Stimulated activated CD8-positive, alpha-beta memory T cell treated with anti-CD3 and anti-CD28 coated beads, Interleukin-7, amount 100 ng/mL, for 24 hours (primary cell): ENCODE results near the gene KIF22.

Source experiments
- DNase-seq: peaks from one replicate; pipeline ENCODE4 v3.0.0-alpha.2; 2020; ENCODE audit warnings: low read depth

Gene KIF22

GRCh38 chr16:29804020-29804419 lies 13.5 kb downstream of the KIF22 start:
- DNase-seq, result no peak

- DNase-seq, result no peak
These were observed 14.1 kb downstream of the KIF22 start for GRCh38 chr16:29804455-29805231.

DNA sequence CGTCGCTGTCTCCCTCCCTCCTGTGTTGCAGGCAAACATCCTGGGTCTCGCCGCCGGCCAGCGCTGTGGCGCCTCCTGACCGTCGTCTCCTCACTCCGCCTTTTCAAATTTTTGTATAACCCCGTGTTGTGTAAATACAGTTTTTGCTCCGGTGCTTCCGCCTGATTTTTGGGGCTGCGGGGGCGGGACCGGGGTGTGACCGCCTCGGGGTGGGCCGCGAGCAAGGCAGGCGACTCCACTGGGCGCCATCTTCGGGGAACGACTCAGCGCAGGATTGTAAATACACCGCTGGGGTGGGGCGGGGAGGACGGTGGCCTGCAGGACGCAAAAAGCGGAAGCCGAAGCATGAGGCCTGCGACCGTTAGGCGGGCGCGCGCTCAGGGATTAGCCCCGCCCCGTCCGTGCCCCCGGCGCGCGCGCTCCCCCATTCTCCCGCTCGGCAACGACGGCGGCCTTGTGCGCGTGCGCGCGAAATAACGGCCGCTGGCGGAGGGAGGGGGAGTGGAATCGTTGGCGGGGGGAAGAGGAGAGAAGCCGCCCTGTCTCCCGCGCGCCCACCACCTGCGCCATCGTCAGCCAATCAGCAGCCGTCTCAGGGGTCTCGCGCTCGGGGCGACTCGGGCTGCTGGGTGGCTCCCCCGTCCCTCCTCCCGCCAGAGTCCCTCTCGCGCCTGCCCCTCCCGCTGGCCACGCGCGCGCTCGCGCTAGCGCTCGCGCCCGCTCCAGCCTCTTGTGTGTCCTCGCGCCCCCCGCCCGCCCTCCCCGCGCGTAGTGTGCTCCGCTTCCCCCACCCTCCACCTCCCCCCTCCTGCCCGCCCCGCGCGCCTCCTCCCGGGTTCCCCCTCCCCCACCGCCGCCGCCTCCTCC lies 14.9 kb downstream of the KIF22 start:
- DNase-seq, result peak; percentile 92

DNA sequence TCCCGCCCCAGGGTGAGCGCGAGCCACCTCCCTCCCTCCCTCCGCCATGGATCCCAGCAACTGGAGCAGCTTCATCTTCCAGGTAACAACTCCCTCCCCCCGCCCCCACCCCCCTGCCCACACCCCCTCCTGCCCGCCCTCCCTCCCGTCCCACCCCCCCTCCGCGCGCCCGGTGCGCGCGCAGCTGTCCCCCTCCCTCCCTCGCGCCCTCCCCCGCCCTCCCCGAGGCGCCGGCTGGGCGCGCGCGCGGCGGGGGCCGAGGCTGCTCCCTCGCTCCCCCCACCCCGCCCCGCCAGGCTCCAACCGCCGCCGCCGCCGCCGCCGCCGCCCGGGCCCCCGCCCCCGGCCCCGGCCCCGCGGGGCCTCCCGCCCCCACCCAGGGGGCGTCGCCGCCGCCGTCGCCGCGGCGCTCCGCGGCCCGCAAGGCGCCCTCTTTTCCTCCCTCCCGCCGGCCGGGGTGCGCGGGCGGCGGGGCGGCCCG lies 15.6 kb downstream of the KIF22 start, which contains the start of gene MAZ:
Gene MAZ, plus strand, starts transcription at position 431 of the 481 bp plus-strand sequence. CDS start 173 bp downstream, outside the sequence.
- DNase-seq, result no peak

DNA sequence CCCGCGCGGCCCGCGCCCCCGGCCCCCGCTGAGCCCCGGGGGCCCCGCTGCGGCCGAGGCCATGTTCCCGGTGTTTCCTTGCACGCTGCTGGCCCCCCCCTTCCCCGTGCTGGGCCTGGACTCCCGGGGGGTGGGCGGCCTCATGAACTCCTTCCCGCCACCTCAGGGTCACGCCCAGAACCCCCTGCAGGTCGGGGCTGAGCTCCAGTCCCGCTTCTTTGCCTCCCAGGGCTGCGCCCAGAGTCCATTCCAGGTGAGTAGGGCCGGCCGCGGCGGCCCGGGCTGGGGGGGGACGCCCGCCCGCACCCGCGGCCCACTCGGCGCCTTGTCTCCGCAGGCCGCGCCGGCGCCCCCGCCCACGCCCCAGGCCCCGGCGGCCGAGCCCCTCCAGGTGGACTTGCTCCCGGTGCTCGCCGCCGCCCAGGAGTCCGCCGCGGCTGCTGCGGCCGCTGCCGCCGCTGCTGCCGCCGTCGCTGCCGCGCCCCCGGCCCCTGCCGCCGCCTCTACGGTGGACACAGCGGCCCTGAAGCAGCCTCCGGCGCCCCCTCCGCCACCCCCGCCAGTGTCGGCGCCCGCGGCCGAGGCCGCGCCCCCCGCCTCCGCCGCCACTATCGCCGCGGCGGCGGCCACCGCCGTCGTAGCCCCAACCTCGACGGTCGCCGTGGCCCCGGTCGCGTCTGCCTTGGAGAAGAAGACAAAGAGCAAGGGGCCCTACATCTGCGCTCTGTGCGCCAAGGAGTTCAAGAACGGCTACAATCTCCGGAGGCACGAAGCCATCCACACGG lies 16.3 kb downstream of the KIF22 start:
- no peak for DNase-seq

DNA sequence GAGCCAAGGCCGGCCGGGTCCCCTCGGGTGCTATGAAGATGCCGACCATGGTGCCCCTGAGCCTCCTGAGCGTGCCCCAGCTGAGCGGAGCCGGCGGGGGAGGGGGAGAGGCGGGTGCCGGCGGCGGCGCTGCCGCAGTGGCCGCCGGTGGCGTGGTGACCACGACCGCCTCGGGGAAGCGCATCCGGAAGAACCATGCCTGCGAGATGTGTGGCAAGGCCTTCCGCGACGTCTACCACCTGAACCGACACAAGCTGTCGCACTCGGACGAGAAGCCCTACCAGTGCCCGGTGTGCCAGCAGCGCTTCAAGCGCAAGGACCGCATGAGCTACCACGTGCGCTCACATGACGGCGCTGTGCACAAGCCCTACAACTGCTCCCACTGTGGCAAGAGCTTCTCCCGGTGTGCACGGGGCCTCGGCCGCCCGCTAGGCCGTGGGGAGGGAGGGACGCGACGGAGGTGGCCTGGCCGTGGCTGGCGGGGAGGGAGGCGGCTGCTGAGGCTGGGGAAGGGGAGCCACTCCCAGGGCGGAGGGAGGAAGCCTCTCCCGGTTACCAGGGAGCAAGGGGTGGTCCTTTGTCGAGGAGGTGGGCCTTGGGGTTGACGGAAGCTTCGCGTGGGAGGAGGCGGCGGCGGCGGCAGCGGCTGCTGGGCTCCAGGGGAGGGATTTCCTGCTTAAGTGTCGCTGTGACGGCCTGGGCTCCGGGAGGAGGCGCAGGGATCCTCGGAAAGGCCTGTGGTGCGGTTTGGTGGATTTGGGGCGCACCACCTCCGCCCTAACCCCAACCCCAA lies 17.1 kb downstream of the KIF22 start:
- peak; percentile 65 for DNase-seq

- no peak for DNase-seq
These were observed 17.8 kb downstream of the KIF22 start for GRCh38 chr16:29808219-29808900.

GRCh38 chr16:29809031-29809747 lies 18.6 kb downstream of the KIF22 start:
- DNase-seq, result no peak

DNA sequence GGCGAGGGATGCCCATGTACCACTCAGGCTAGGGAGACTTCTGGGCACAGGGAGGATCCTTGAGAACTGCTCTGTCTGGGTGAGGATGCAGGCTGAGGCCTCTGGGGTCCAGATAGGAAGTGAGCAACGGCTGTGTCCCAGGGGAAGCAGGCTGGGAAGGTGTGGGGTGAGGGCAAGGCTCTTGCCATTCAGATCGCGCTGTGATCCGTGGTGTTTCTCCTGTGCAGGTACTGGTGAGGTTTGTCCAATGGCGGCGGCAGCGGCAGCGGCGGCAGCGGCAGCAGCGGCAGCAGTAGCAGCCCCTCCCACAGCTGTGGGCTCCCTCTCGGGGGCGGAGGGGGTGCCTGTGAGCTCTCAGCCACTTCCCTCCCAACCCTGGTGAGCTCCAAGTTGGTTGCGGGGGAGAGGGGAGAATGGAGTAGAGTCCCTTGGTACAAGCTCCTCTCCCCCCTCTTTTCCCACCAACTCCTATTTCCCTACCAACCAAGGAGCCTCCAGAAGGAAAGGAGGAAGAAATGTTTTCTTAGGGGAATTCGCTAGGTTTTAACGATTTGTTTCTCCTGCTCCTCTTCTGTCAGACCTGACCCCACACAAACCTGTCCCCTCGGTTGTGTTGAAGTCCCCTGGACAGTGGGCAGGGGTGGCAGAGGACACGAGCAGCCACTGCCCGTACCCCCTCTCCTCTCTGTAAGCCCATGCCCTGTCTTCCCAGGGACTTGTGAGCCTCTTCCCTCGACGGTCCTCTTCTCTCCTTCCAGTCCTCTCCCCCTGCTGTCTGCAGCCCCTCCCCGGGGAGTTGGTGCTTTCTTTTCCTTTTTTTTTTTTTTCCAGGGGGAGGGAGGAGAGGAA lies 19.5 kb downstream of the KIF22 start:
- DNase-seq, result no peak

DNA sequence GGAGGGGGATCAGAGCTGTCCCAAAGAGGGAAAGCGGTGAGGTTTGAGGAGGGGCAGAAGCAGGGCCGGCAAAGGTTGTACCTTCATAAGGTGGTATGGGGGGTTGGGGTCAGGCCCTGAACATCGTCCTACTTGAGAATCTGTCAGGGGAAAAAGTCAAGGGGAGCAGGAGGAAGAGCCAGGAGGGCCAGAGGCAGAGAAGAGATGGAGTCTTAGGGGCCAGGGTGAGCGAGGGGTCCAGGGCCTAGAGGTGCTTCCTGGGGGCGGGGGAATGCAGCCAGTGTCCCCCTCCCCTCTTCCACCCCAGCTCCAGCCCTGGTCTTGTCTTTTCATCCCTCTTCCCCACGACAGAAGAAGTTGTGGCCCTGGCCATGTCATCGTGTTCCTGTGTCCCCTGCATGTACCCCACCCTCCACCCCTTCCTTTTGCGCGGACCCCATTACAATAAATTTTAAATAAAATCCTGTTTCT lies 20.2 kb downstream of the KIF22 start:
- no peak for DNase-seq

DNA sequence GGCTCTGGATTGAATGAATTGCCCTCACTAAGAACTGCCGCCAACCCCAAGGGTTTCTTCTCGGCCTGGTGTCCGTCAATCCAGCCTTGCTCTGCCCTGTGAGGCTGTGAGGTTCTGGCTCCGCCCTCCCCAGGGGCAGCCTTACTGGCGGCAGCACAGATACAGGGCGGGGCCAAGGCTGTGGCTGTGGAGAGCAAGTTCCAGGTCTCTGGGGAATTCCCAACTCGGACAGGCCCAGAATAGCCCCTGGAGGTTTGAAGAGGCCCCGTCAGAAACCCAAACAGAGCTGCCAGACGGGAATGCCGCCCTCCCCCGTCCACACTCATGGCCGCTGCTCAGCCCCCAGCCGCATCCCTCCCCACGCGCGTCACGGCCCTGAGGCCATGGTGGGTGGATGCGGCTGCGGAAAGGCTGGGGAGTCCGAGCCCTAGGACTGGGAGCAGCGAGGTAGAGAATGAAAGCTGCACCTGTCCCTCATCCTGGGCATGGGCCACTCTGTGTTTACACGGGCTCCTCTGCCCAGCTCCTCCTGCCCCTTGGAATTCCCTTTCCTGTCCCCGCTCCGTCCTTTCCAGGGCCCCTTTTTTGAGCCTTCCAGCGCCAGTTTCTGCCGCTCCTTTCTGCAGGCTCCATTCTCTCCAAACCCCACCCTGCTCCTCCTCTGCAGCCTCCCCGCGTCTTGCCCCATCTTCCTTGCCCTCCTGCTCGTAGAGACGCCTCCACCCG lies 20.8 kb downstream of the KIF22 start:
- DNase-seq, result no peak

GRCh38 chr16:29811896-29812665 lies 21.5 kb downstream of the KIF22 start, which contains the start of gene PRRT2:
PRRT2 (plus strand) TSS chr16:29812193; CDS start chr16:29813055, 862 bp downstream.
- no peak for DNase-seq

DNA sequence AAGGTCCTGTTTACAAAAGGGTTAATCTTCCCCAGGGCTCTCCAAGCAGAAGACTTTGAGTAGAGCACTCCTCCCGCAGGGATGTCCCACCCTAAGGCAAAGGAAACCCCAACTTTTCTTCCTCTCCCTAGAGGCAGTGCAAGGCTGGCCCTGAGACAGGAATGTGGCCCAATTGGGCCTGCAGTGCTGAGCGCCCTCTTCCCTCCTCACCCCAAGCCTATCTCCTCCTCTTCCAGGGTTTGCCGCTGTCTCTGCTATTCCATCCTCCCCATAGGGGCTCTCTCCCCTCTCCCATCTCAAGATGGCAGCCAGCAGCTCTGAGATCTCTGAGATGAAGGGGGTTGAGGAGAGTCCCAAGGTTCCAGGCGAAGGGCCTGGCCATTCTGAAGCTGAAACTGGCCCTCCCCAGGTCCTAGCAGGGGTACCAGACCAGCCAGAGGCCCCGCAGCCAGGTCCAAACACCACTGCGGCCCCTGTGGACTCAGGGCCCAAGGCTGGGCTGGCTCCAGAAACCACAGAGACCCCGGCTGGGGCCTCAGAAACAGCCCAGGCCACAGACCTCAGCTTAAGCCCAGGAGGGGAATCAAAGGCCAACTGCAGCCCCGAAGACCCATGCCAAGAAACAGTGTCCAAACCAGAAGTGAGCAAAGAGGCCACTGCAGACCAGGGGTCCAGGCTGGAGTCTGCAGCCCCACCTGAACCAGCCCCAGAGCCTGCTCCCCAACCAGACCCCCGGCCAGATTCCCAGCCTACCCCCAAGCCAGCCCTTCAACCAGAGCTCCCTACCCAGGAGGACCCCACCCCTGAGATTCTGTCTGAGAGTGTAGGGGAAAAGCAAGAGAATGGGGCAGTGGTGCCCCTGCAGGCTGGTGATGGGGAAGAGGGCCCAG lies 22.4 kb downstream of the KIF22 start:
- no peak for DNase-seq

DNA sequence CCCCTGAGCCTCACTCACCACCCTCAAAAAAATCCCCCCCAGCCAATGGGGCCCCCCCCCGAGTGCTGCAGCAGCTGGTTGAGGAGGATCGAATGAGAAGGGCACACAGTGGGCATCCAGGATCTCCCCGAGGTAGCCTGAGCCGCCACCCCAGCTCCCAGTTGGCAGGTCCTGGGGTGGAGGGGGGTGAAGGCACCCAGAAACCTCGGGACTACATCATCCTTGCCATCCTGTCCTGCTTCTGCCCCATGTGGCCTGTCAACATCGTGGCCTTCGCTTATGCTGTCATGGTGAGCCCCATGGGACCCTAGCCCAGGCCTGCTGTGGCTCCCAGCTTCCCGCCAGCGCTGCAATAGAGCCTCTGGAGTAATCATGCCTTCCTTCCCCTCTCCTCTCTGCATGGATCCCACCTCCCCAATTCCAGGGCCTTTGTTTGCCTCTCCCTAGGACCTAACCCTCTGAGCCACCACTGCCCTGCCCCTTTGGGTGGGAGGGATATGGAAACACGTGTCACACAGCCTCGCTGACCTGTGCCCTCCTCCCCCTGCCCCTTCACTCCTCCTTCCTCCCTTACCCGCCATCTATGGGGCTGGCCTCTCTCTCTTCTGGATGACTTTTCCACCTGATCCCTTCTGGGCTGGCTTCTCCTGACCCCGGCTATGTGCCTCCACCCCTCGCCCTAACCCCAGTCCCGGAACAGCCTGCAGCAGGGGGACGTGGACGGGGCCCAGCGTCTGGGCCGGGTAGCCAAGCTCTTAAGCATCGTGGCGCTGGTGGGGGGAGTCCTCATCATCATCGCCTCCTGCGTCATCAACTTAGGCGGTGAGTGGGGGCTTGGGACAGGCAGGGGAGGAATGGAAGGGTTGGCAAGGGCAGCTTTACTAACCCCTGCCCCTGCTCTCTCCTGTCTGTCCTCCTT lies 23.4 kb downstream of the KIF22 start:
- no peak for DNase-seq

- DNase-seq, result no peak
These were observed 24.0 kb downstream of the KIF22 start for GRCh38 chr16:29814592-29814991.
